HL-60 (cell line): ENCODE results near the gene TSPAN6.

Experiments
- DNase-seq, 2 experiments: peaks; one replicate each; pipeline ENCODE4 v3.0.0-alpha.2; 2010 to 2020; ENCODE audit warnings: low read depth in 1 of 2, low spot score in 1 of 2
- H3K27ac ChIP-seq: fragments of 250-450 bp; sonication (Bioruptor Pico); replicated peaks from 2 replicates; pipeline ENCODE4 v1.5.1; 2020; ENCODE audit warnings: mild to moderate bottlenecking, moderate library complexity
- H3K27me3 ChIP-seq: fragments of 250-450 bp; sonication (Bioruptor Pico); 2 replicates; pipeline ENCODE4 v1.5.1; 2021; ENCODE audit warnings: mild to moderate bottlenecking, moderate library complexity; ENCODE audit not compliant: insufficient read depth, poor library complexity, severe bottlenecking
- H3K4me3 ChIP-seq: replicated peaks from 2 replicates; pipeline ENCODE4 v1.5.1; 2011; ENCODE audit warnings: mild to moderate bottlenecking, control low read depth, low read length; ENCODE audit not compliant: insufficient read depth
- GABPA ChIP-seq: IDR thresholded peaks from 2 replicates; pipeline ENCODE4 v1.6.1; 2012; ENCODE audit warnings: low read depth
- POLR2AphosphoS5 ChIP-seq: IDR thresholded peaks from 2 replicates; pipeline ENCODE4 v1.6.1; 2012; ENCODE audit warnings: low read depth
- SPI1 ChIP-seq: IDR thresholded peaks from 2 replicates; pipeline ENCODE4 v1.6.1; 2012; ENCODE audit warnings: low read depth, mild to moderate bottlenecking, borderline replicate concordance
- TF ChIP-seq, protein P1 (sequence below): IDR thresholded peaks from 2 replicates; pipeline ENCODE4 v1.6.1; 2012; ENCODE audit warnings: low read depth; ENCODE audit not compliant: insufficient replicate concordance
- TF ChIP-seq, protein P2 (sequence below): IDR thresholded peaks from one replicate; pipeline ENCODE4 v1.5.1; 2011; ENCODE audit warnings: low read length, control low read depth, inconsistent platforms; ENCODE audit not compliant: insufficient read depth

TSPAN6 gene

DNA sequence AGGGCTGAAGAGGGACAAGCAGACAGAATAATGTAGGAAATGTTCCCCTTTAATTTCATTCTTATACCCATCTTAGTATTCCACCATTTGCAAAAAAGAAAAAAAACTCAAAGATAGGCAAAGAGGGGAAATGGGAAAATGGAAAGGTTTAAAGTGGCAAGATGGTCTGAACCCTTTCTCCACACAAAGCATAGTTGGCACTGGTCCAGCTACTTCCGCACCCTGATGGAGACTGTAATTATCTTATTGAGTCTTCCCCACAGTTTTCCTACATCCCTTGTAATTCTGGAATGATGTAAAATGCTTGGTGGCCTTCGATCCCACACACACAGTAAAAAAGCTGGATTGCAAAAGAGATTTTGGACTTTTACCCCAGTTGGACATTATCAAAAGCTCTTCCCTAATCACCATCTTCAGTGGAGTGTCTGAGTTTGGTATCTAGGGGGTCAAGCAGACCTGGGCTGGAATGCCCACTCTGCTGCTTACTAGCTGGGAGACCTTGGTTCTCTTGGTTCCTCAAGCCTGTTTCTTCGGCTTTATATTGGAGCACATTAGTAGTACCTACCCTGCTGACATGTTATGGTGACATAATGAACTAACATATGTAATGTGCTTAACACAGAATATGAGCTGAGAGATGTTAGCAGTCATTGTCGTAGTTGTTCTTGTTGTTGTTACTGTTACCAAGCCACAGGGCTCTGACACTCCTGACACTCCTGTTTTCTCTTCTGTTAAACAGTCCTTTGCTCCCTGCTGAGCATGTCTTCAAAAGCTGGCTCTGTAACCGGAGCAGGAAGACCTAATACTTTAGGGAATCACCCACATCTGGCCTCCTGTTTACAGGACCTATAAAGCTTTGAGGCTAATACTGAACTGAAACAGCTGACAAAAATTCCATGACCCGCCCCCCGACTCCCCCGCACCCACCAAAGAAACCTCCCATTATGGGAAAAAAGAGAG, 12.1 kb upstream of the TSPAN6 start:
- Histone ChIP-seq H3K27me3 (no peaks in the 10 kb centered on the region), H3K4me3 (no peak overlapping the region), H3K27ac (no peak overlapping the region)
- no peak for TF ChIP-seq SPI1
- DNase-seq, result no peak

DNA sequence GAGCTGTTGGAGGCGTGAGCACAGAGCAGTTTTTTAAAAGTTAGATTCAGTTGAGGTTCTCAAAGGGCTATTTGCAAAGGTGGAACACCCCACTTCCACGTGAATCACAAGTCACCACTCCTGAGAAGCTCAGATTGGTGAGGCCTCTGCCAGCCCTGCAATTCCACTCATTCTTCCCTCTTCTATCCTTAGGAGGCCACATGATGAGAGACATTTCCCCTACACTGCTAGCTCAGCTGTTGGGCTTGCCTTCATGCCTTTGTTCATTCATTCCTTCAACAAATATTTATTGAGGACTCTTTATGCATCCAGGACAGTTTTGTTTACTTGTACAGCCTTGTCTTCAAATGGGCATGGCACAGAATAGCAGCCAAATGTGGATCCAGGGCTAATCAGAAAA, 11.1 kb upstream of the TSPAN6 start:
- Histone ChIP-seq H3K27ac (no peak overlapping the region), H3K27me3 (no peaks in the 10 kb centered on the region), H3K4me3 (no peak overlapping the region)
- no peak for DNase-seq
- no peak for TF ChIP-seq POLR2AphosphoS5
- TF ChIP-seq GABPA, result no peak
- TF ChIP-seq, protein P1, sequence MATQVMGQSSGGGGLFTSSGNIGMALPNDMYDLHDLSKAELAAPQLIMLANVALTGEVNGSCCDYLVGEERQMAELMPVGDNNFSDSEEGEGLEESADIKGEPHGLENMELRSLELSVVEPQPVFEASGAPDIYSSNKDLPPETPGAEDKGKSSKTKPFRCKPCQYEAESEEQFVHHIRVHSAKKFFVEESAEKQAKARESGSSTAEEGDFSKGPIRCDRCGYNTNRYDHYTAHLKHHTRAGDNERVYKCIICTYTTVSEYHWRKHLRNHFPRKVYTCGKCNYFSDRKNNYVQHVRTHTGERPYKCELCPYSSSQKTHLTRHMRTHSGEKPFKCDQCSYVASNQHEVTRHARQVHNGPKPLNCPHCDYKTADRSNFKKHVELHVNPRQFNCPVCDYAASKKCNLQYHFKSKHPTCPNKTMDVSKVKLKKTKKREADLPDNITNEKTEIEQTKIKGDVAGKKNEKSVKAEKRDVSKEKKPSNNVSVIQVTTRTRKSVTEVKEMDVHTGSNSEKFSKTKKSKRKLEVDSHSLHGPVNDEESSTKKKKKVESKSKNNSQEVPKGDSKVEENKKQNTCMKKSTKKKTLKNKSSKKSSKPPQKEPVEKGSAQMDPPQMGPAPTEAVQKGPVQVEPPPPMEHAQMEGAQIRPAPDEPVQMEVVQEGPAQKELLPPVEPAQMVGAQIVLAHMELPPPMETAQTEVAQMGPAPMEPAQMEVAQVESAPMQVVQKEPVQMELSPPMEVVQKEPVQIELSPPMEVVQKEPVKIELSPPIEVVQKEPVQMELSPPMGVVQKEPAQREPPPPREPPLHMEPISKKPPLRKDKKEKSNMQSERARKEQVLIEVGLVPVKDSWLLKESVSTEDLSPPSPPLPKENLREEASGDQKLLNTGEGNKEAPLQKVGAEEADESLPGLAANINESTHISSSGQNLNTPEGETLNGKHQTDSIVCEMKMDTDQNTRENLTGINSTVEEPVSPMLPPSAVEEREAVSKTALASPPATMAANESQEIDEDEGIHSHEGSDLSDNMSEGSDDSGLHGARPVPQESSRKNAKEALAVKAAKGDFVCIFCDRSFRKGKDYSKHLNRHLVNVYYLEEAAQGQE, result no peak
- TF ChIP-seq, protein P2, sequence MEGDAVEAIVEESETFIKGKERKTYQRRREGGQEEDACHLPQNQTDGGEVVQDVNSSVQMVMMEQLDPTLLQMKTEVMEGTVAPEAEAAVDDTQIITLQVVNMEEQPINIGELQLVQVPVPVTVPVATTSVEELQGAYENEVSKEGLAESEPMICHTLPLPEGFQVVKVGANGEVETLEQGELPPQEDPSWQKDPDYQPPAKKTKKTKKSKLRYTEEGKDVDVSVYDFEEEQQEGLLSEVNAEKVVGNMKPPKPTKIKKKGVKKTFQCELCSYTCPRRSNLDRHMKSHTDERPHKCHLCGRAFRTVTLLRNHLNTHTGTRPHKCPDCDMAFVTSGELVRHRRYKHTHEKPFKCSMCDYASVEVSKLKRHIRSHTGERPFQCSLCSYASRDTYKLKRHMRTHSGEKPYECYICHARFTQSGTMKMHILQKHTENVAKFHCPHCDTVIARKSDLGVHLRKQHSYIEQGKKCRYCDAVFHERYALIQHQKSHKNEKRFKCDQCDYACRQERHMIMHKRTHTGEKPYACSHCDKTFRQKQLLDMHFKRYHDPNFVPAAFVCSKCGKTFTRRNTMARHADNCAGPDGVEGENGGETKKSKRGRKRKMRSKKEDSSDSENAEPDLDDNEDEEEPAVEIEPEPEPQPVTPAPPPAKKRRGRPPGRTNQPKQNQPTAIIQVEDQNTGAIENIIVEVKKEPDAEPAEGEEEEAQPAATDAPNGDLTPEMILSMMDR, result no peak
- no peak for TF ChIP-seq SPI1

DNA sequence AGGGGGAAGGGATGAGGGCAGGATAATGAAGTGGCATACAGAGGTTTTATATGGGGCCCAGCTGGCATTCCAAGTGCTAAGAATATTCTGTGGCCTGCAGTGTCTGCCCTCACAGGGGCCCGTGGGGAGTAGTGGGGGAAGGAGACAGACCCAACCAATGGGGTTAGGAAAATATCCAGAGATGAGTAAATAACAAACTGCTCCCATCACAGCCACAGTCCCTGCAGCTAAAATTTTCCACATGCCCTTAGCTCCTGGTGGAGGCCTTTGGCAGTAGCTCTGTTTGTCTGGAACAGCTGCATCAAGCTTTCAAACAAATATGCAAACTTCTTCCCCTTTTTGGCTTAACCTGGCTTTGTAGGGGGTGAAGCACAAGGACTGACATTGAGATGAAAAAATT, 10.5 kb upstream of the TSPAN6 start:
- no peaks in the 10 kb centered on the region for H3K27me3 ChIP-seq
- H3K27ac ChIP-seq, result no peak overlapping the region
- TF ChIP-seq, protein P1, result no peak
- no peak for TF ChIP-seq GABPA
- TF ChIP-seq SPI1, result no peak
- no peak for TF ChIP-seq POLR2AphosphoS5
- TF ChIP-seq, protein P2, result no peak
- no peak for DNase-seq
- H3K4me3 ChIP-seq, result no peak overlapping the region

DNA sequence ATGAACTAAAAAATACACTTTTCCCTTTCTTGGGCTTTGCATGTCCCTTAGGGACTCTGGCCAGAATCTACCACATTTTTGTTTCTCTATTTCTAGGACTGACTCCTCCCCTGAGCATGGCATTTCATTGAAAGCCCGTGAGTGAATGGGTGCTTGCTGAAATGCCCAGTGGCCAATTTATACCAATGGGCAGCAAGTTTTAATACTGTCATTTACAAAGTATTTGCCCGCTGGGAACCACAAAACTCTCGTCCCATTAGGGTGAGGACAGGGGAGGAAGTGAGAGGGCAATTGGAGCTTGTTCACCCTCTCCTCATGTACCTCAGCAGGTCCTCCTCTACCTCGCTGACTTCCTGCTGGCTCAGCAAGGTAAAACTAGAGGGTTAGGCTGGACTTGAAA, 8.5 kb upstream of the TSPAN6 start:
- TF ChIP-seq, protein P1, result no peak
- no peak for TF ChIP-seq POLR2AphosphoS5
- TF ChIP-seq, protein P2, result no peak
- no peak for TF ChIP-seq SPI1
- TF ChIP-seq GABPA, result no peak

More for the DNA sequence above, 8.5 kb upstream of the TSPAN6 start:
- no peak overlapping the region for H3K4me3 ChIP-seq
- no peak overlapping the region for H3K27ac ChIP-seq
- no peaks in the 10 kb centered on the region for H3K27me3 ChIP-seq
- DNase-seq, result no peak
